GM18511 (cell line): ENCODE measurements around the gene ARHGEF33.
"Not testable (repeated sequence)": the region's sequence is repeated elsewhere in the genome, so short reads cannot be mapped to it uniquely, and the experiment has no call there.

Source experiments
- ATAC-seq: cut with Tn5 transposase; IDR thresholded peaks from one replicate; pipeline ENCODE4 v1.9.1; 2021; ENCODE audit warnings: mild to moderate bottlenecking, moderate library complexity; ENCODE audit not compliant: unreplicated experiment

ARHGEF33 gene

GRCh38 chr2:38907743-38908562 is 18.3 kb downstream of the ARHGEF33 start:
- peak; percentile 92 for ATAC-seq

- ATAC-seq = no peak
These were observed 20.2 kb downstream of the ARHGEF33 start for GRCh38 chr2:38909872-38910271.

GRCh38 chr2:38911191-38911590 is 21.5 kb downstream of the ARHGEF33 start:
- no peak for ATAC-seq

GRCh38 chr2:38912619-38913018 is 22.9 kb downstream of the ARHGEF33 start:
- no peak for ATAC-seq

GRCh38 chr2:38922389-38922788 is 32.7 kb downstream of the ARHGEF33 start:
- no peak for ATAC-seq

GRCh38 chr2:38922902-38923301 is 33.2 kb downstream of the ARHGEF33 start:
- ATAC-seq = no peak

GRCh38 chr2:38925982-38926381 is 36.3 kb downstream of the ARHGEF33 start:
- ATAC-seq = no peak

- no peak for ATAC-seq
These were observed 40.9 kb downstream of the ARHGEF33 start for GRCh38 chr2:38930600-38930999.

- no peak for ATAC-seq
These were observed 42.9 kb downstream of the ARHGEF33 start for GRCh38 chr2:38932586-38932985.

- ATAC-seq = no peak
These were observed 44.0 kb downstream of the ARHGEF33 start for GRCh38 chr2:38933653-38934052.

GRCh38 chr2:38934742-38935141 is 45.1 kb downstream of the ARHGEF33 start:
- ATAC-seq = no peak

- no peak for ATAC-seq
These were observed 46.0 kb downstream of the ARHGEF33 start for GRCh38 chr2:38935568-38936172.

GRCh38 chr2:38936516-38936915 is 46.8 kb downstream of the ARHGEF33 start:
- not testable (repeated sequence) for ATAC-seq

GRCh38 chr2:38937548-38937947 is 47.9 kb downstream of the ARHGEF33 start:
- ATAC-seq = no peak

GRCh38 chr2:38940746-38941145 is 51.1 kb downstream of the ARHGEF33 start:
- no peak for ATAC-seq

- no peak for ATAC-seq
These were observed 54.1 kb downstream of the ARHGEF33 start for GRCh38 chr2:38943784-38944183.

- ATAC-seq = no peak
These were observed 55.7 kb downstream of the ARHGEF33 start for GRCh38 chr2:38945372-38945771.

- ATAC-seq = no peak
These were observed 56.2 kb downstream of the ARHGEF33 start for GRCh38 chr2:38945911-38946310.

GRCh38 chr2:38947241-38948239 is 57.9 kb downstream of the ARHGEF33 start:
- peak; percentile 82 for ATAC-seq

GRCh38 chr2:38948387-38948882 is 58.8 kb downstream of the ARHGEF33 start:
- ATAC-seq = no peak

GRCh38 chr2:38948995-38949394 is 59.3 kb downstream of the ARHGEF33 start:
- no peak for ATAC-seq
